IPS DF 4.7 (cell line): Measurements from ENCODE around the gene DCP1A.
"Not testable (repeated sequence)": the region's sequence is repeated elsewhere in the genome, so short reads cannot be mapped to it uniquely, and the experiment has no call there.

Source experiments
- DNase-seq: peaks from one replicate; pipeline ENCODE4 v3.0.0-alpha.2; 2013; ENCODE audit warnings: low spot score; ENCODE audit errors: extremely low read depth

DCP1A gene

GRCh38 chr3:53267766-53268165, 79.6 kb downstream of the DCP1A start:
- no peak for DNase-seq

- DNase-seq: no peak
Observed at GRCh38 chr3:53264718-53265117, 82.6 kb downstream of the DCP1A start.

- DNase-seq: no peak
Observed at GRCh38 chr3:53263907-53264306, 83.4 kb downstream of the DCP1A start.

- DNase-seq: no peak
Observed at GRCh38 chr3:53261712-53262111, 85.6 kb downstream of the DCP1A start.

- DNase-seq: no peak
Observed at GRCh38 chr3:53260286-53260785, 87.0 kb downstream of the DCP1A start.

- no peak for DNase-seq
Observed at GRCh38 chr3:53259427-53260259, 87.7 kb downstream of the DCP1A start.

- no peak for DNase-seq
Observed at GRCh38 chr3:53258600-53259426, 88.5 kb downstream of the DCP1A start.

GRCh38 chr3:53257465-53257864, 89.9 kb downstream of the DCP1A start:
- DNase-seq: no peak

GRCh38 chr3:53256704-53257055, 90.7 kb downstream of the DCP1A start:
- DNase-seq: no peak

- no peak for DNase-seq
Observed at GRCh38 chr3:53255775-53256703, 91.3 kb downstream of the DCP1A start, which contains the start of gene TKT. Gene TKT (minus strand): TSS chr3:53256022. CDS start chr3:53255942, 80 bp downstream.

- no peak for DNase-seq
Observed at GRCh38 chr3:53255423-53255774, 91.9 kb downstream of the DCP1A start.

GRCh38 chr3:53254509-53255422, 92.6 kb downstream of the DCP1A start:
- DNase-seq: no peak

- no peak for DNase-seq
Observed at GRCh38 chr3:53253707-53254508, 93.4 kb downstream of the DCP1A start.

GRCh38 chr3:53252947-53253322, 94.4 kb downstream of the DCP1A start:
- DNase-seq: not testable (repeated sequence)

GRCh38 chr3:53252096-53252946, 95.0 kb downstream of the DCP1A start:
- no peak for DNase-seq

GRCh38 chr3:53250881-53251605, 96.3 kb downstream of the DCP1A start:
- DNase-seq: no peak

GRCh38 chr3:53250453-53250852, 96.9 kb downstream of the DCP1A start:
- DNase-seq: no peak

GRCh38 chr3:53248161-53248560, 99.2 kb downstream of the DCP1A start:
- DNase-seq: no peak
